Activated T-helper 17 cell treated with anti-CD3 and anti-CD28 coated beads, Interleukin-2, amount 50 U/mL, for 72 hours (primary cell): ENCODE data around the gene PLD1. TPM values are rescaled to one million over a fixed set of nuclear protein-coding genes. Genes with fewer than 3 reads are reported as not detected.

ENCODE experiments used
- ATAC-seq: fragments of 150-1000 bp; cut with Tn5 transposase; replicated peaks from 2 replicates; pipeline ENCODE4 v1.10.0; 2021; ENCODE audit warnings: mild to moderate bottlenecking, moderate library complexity
- H3K27ac Mint-ChIP-seq: one replicate; pipeline ENCODE4 v1.8.0; 2022; ENCODE audit warnings: mixed read lengths
- H3K27me3 Mint-ChIP-seq: one replicate; pipeline ENCODE4 v1.8.0; 2022; ENCODE audit warnings: mixed read lengths
- H3K36me3 Mint-ChIP-seq: one replicate; pipeline ENCODE4 v1.8.0; 2022; ENCODE audit warnings: low read depth, mild to moderate bottlenecking, mixed read lengths
- H3K4me1 Mint-ChIP-seq: one replicate; pipeline ENCODE4 v1.8.0; 2022; ENCODE audit warnings: mixed read lengths
- H3K4me3 Mint-ChIP-seq: one replicate; pipeline ENCODE4 v1.8.0; 2022; ENCODE audit warnings: mild to moderate bottlenecking, mixed read lengths
- H3K9me3 Mint-ChIP-seq: one replicate; pipeline ENCODE4 v1.8.0; 2022; ENCODE audit warnings: mixed read lengths
- total RNA-seq, 2 donors: library from RNA; stranded (reverse); gene quantifications; one replicate each; pipeline ENCODE4 v1.2.3, GENCODE V29; 2022

The PLD1 gene
- total RNA-seq, 2 donors from 2014 or later = 2.5 to 10.6 TPM

- H3K9me3 Mint-ChIP-seq = no peaks in the 10 kb centered on the region
- no peaks in the 10 kb centered on the region for H3K4me1 Mint-ChIP-seq
- no peak overlapping the region for H3K27ac Mint-ChIP-seq
- no peaks in the 10 kb centered on the region for H3K36me3 Mint-ChIP-seq
- H3K27me3 Mint-ChIP-seq = no peaks in the 10 kb centered on the region
- ATAC-seq = no peak
- no peak overlapping the region for H3K4me3 Mint-ChIP-seq
These were observed 137.7 kb downstream of the PLD1 start for GRCh38 chr3:171672538-171672937.

- Mint-ChIP-seq H3K4me3 (no peak overlapping the region), H3K27ac (no peak overlapping the region), H3K9me3 (no peaks in the 10 kb centered on the region), H3K36me3 (no peaks in the 10 kb centered on the region), H3K4me1 (no peaks in the 10 kb centered on the region), H3K27me3 (no peaks in the 10 kb centered on the region)
- no peak for ATAC-seq
These were observed 138.2 kb downstream of the PLD1 start for GRCh38 chr3:171672124-171672523.

GRCh38 chr3:171671709-171672108, 138.6 kb downstream of the PLD1 start:
- Mint-ChIP-seq H3K27ac (no peak overlapping the region), H3K9me3 (no peaks in the 10 kb centered on the region), H3K4me3 (no peak overlapping the region), H3K4me1 (no peaks in the 10 kb centered on the region), H3K36me3 (no peaks in the 10 kb centered on the region), H3K27me3 (no peaks in the 10 kb centered on the region)
- ATAC-seq = no peak

GRCh38 chr3:171666516-171666915, 143.8 kb downstream of the PLD1 start:
- no peaks in the 10 kb centered on the region for H3K9me3 Mint-ChIP-seq
- no peak for ATAC-seq
- H3K4me1 Mint-ChIP-seq = no peaks in the 10 kb centered on the region
- H3K4me3 Mint-ChIP-seq = no peak overlapping the region
- no peak overlapping the region for H3K27ac Mint-ChIP-seq
- H3K27me3 Mint-ChIP-seq = no peaks in the 10 kb centered on the region
- peaks cover 9% of the 10 kb centered on the region for H3K36me3 Mint-ChIP-seq

GRCh38 chr3:171663805-171664204, 146.5 kb downstream of the PLD1 start:
- no peaks in the 10 kb centered on the region for H3K9me3 Mint-ChIP-seq
- no peak for ATAC-seq
- no peaks in the 10 kb centered on the region for H3K4me1 Mint-ChIP-seq
- no peak overlapping the region for H3K27ac Mint-ChIP-seq
- no peaks in the 10 kb centered on the region for H3K27me3 Mint-ChIP-seq
- peaks cover 13% of the 10 kb centered on the region for H3K36me3 Mint-ChIP-seq
- no peak overlapping the region for H3K4me3 Mint-ChIP-seq

GRCh38 chr3:171661484-171661883, 148.8 kb downstream of the PLD1 start:
- H3K4me1 Mint-ChIP-seq = no peaks in the 10 kb centered on the region
- H3K4me3 Mint-ChIP-seq = no peak overlapping the region
- H3K27ac Mint-ChIP-seq = no peak overlapping the region
- H3K36me3 Mint-ChIP-seq = peaks cover 13% of the 10 kb centered on the region
- ATAC-seq = no peak
- no peaks in the 10 kb centered on the region for H3K27me3 Mint-ChIP-seq
- H3K9me3 Mint-ChIP-seq = no peaks in the 10 kb centered on the region

GRCh38 chr3:171660188-171660587, 150.1 kb downstream of the PLD1 start:
- no peak overlapping the region for H3K27ac Mint-ChIP-seq
- no peak overlapping the region for H3K4me3 Mint-ChIP-seq
- ATAC-seq = no peak
- no peaks in the 10 kb centered on the region for H3K27me3 Mint-ChIP-seq
- no peaks in the 10 kb centered on the region for H3K9me3 Mint-ChIP-seq
- H3K4me1 Mint-ChIP-seq = no peaks in the 10 kb centered on the region
- H3K36me3 Mint-ChIP-seq = peaks cover 7% of the 10 kb centered on the region

- Mint-ChIP-seq H3K4me3 (no peak overlapping the region), H3K27ac (no peak overlapping the region), H3K9me3 (no peaks in the 10 kb centered on the region), H3K4me1 (no peaks in the 10 kb centered on the region), H3K27me3 (no peaks in the 10 kb centered on the region), H3K36me3 (peaks cover 7% of the 10 kb centered on the region)
- no peak for ATAC-seq
These were observed 151.4 kb downstream of the PLD1 start for GRCh38 chr3:171658841-171659240.

- H3K4me1 Mint-ChIP-seq = no peaks in the 10 kb centered on the region
- H3K27me3 Mint-ChIP-seq = no peaks in the 10 kb centered on the region
These were observed 155.5 kb downstream of the PLD1 start for GRCh38 chr3:171654809-171655208.

GRCh38 chr3:171654326-171654725, 156.0 kb downstream of the PLD1 start:
- H3K27ac Mint-ChIP-seq = no peak overlapping the region
- H3K4me1 Mint-ChIP-seq = no peaks in the 10 kb centered on the region
- no peak for ATAC-seq
- no peaks in the 10 kb centered on the region for H3K36me3 Mint-ChIP-seq
- no peaks in the 10 kb centered on the region for H3K27me3 Mint-ChIP-seq
- no peaks in the 10 kb centered on the region for H3K9me3 Mint-ChIP-seq
- H3K4me3 Mint-ChIP-seq = no peak overlapping the region

More at GRCh38 chr3:171654809-171655208, 155.5 kb downstream of the PLD1 start:
- Mint-ChIP-seq H3K9me3 (no peaks in the 10 kb centered on the region), H3K4me3 (no peak overlapping the region), H3K27ac (no peak overlapping the region), H3K36me3 (no peaks in the 10 kb centered on the region)
- ATAC-seq = no peak

GRCh38 chr3:171653701-171654100, 156.6 kb downstream of the PLD1 start:
- Mint-ChIP-seq H3K36me3 (no peaks in the 10 kb centered on the region), H3K27ac (no peak overlapping the region), H3K4me1 (no peaks in the 10 kb centered on the region), H3K9me3 (no peaks in the 10 kb centered on the region), H3K27me3 (no peaks in the 10 kb centered on the region), H3K4me3 (no peak overlapping the region)
- ATAC-seq = no peak

- Mint-ChIP-seq H3K36me3 (no peaks in the 10 kb centered on the region), H3K4me1 (no peaks in the 10 kb centered on the region), H3K27ac (no peak overlapping the region), H3K4me3 (no peak overlapping the region), H3K27me3 (no peaks in the 10 kb centered on the region), H3K9me3 (no peaks in the 10 kb centered on the region)
- ATAC-seq = no peak
These were observed 157.4 kb downstream of the PLD1 start for GRCh38 chr3:171652932-171653331.

- Mint-ChIP-seq H3K27ac (no peak overlapping the region), H3K4me1 (no peaks in the 10 kb centered on the region), H3K36me3 (no peaks in the 10 kb centered on the region), H3K27me3 (no peaks in the 10 kb centered on the region), H3K9me3 (no peaks in the 10 kb centered on the region), H3K4me3 (no peak overlapping the region)
- no peak for ATAC-seq
These were observed 160.2 kb downstream of the PLD1 start for GRCh38 chr3:171649911-171650592.

GRCh38 chr3:171649267-171649666, 161.0 kb downstream of the PLD1 start:
- Mint-ChIP-seq H3K4me3 (no peak overlapping the region), H3K27me3 (no peaks in the 10 kb centered on the region), H3K9me3 (no peaks in the 10 kb centered on the region), H3K36me3 (no peaks in the 10 kb centered on the region), H3K4me1 (no peaks in the 10 kb centered on the region), H3K27ac (no peak overlapping the region)
- ATAC-seq = no peak

GRCh38 chr3:171648069-171648468, 162.2 kb downstream of the PLD1 start:
- no peak for ATAC-seq
- no peaks in the 10 kb centered on the region for H3K36me3 Mint-ChIP-seq
- H3K4me3 Mint-ChIP-seq = no peak overlapping the region

More at GRCh38 chr3:171648069-171648468, 162.2 kb downstream of the PLD1 start:
- Mint-ChIP-seq H3K27ac (no peak overlapping the region), H3K9me3 (no peaks in the 10 kb centered on the region), H3K4me1 (no peaks in the 10 kb centered on the region), H3K27me3 (no peaks in the 10 kb centered on the region)
